Astrocyte (in vitro differentiated cells and primary cell): ENCODE data around the gene ZNF77. TPM values are rescaled to one million over a fixed set of nuclear protein-coding genes. Genes with fewer than 3 reads are reported as not detected.
A peak's percentile ranks its signal among the peaks of the same experiment; 100 is the strongest.
"Not testable (repeated sequence)": the region's sequence is repeated elsewhere in the genome, so short reads cannot be mapped to it uniquely, and the experiment has no call there.

Experiments
- DNase-seq: peaks from one replicate; pipeline ENCODE4 v3.0.0-alpha.2; 2010; ENCODE audit warnings: low read depth
- FAIRE-seq: peaks from 2 replicates; lab custom pipeline; 2011; peaks lifted over from hg19 to GRCh38; lab: Jason Lieb, UNC
- H2AFZ ChIP-seq: 2 replicates; pipeline ENCODE4 v1.6.0; 2012; ENCODE audit warnings: low read depth, low read length, inconsistent platforms
- H3K27ac ChIP-seq: 2 replicates; pipeline ENCODE4 v1.5.1; 2011; ENCODE audit warnings: low read depth, low read length, inconsistent platforms
- H3K27me3 ChIP-seq: 2 replicates; pipeline ENCODE4 v1.6.0; 2011; ENCODE audit warnings: low read length, inconsistent platforms; ENCODE audit not compliant: insufficient read depth
- H3K36me3 ChIP-seq: 2 replicates; pipeline ENCODE4 v1.5.1; 2011; ENCODE audit warnings: low read length, inconsistent platforms; ENCODE audit not compliant: insufficient read depth
- H3K4me1 ChIP-seq: 2 replicates; pipeline ENCODE4 v1.5.1; 2011; ENCODE audit warnings: low read length, inconsistent platforms; ENCODE audit not compliant: insufficient read depth
- H3K4me2 ChIP-seq: 2 replicates; pipeline ENCODE4 v1.6.0; 2012; ENCODE audit warnings: low read length, inconsistent platforms
- H3K4me3 ChIP-seq: 2 replicates; pipeline ENCODE4 v1.5.1; 2011; ENCODE audit warnings: low read depth, mild to moderate bottlenecking, low read length, inconsistent platforms; ENCODE audit not compliant: insufficient read depth
- H3K79me2 ChIP-seq: 2 replicates; pipeline ENCODE4 v1.6.0; 2012; ENCODE audit warnings: mild to moderate bottlenecking, low read length, inconsistent platforms; ENCODE audit not compliant: insufficient read depth
- H3K9ac ChIP-seq: 2 replicates; pipeline ENCODE4 v1.6.0; 2012; ENCODE audit warnings: mild to moderate bottlenecking, low read length, inconsistent platforms
- H3K9me3 ChIP-seq: 2 replicates; pipeline ENCODE4 v1.5.1; 2012; ENCODE audit warnings: low read depth, mild to moderate bottlenecking, low read length, inconsistent platforms; ENCODE audit not compliant: insufficient read depth
- H4K20me1 ChIP-seq: 2 replicates; pipeline ENCODE4 v1.6.0; 2012; ENCODE audit warnings: low read length, inconsistent platforms; ENCODE audit not compliant: insufficient read depth
- H3K27ac Mint-ChIP-seq: one replicate; pipeline ENCODE4 v1.8.0; 2021; ENCODE audit warnings: mild to moderate bottlenecking, mixed read lengths; ENCODE audit not compliant: unreplicated experiment
- H3K27me3 Mint-ChIP-seq: one replicate; pipeline ENCODE4 v1.8.0; 2021; ENCODE audit warnings: low read depth, mixed read lengths; ENCODE audit not compliant: unreplicated experiment
- H3K36me3 Mint-ChIP-seq: one replicate; pipeline ENCODE4 v1.8.0; 2021; ENCODE audit warnings: low read depth, mixed read lengths; ENCODE audit not compliant: unreplicated experiment
- H3K4me1 Mint-ChIP-seq: one replicate; pipeline ENCODE4 v1.8.0; 2021; ENCODE audit warnings: low read depth, mixed read lengths; ENCODE audit not compliant: unreplicated experiment
- H3K4me3 Mint-ChIP-seq: one replicate; pipeline ENCODE4 v1.8.0; 2021; ENCODE audit warnings: mild to moderate bottlenecking, moderate library complexity, mixed read lengths; ENCODE audit not compliant: unreplicated experiment
- H3K9me3 Mint-ChIP-seq: one replicate; pipeline ENCODE4 v1.8.0; 2021; ENCODE audit warnings: mild to moderate bottlenecking, mixed read lengths; ENCODE audit not compliant: unreplicated experiment
- EZH2 ChIP-seq: IDR thresholded peaks from 2 replicates; pipeline ENCODE4 v1.6.1; 2012; ENCODE audit warnings: mild to moderate bottlenecking, low read length, inconsistent platforms; ENCODE audit not compliant: insufficient read depth
- total RNA-seq: library from RNA; stranded (reverse); gene quantifications from 2 replicates; pipeline ENCODE4 v1.2.1, GENCODE V29; 2021
- TF ChIP-seq, protein P1 (sequence below): IDR thresholded peaks from 2 replicates; pipeline ENCODE4 v1.5.1; 2011; ENCODE audit warnings: low read depth, mild to moderate bottlenecking, inconsistent platforms, low read length, moderate library complexity; ENCODE audit not compliant: insufficient read depth

Gene ZNF77
- total RNA-seq, 1 donor from 2014 or later, result 1.4 TPM

DNA sequence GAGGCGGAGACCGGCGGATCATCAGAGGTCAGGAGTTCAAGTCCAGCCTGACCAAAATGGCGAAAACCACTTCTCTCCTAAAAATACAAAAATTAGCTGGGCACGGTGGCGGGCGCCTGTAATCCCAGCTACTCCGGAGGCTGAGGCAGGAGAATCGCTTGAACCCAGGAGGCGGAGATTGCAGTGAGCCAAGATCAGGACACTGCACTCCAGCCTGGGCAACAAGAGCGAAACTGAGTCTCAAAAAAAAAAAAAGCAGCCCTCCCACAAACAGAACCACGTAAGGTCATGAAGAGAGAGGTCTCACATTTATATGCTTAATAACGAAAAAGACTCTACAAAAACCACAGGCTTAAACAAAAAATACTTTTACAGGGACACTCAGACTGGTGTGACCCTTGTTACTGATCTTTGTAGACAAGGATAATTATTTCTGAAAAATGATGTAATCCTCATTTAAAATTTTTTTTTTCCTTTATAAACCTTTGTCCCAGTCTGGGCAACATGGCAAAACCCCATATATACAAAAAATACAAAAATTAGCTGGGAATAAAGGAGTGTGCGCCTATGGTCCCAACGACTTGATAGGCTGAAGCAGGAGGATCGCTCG is 909 bp upstream of the ZNF77 start:
- H3K9me3 ChIP-seq, result no peaks in the 10 kb centered on the region
- H4K20me1 ChIP-seq, result no peaks in the 10 kb centered on the region
- peak overlapping the region; percentile 92 for H3K4me2 ChIP-seq
- peak overlapping the region; percentile 82 for H3K9ac ChIP-seq
- peak overlapping the region; percentile 98 for H2AFZ ChIP-seq
- DNase-seq (no peak), FAIRE-seq (no peak)
- peak overlapping the region; percentile 84 for H3K27ac ChIP-seq
- H3K4me3 ChIP-seq, result peak overlapping the region; percentile 77
- H3K27me3 Mint-ChIP-seq, result peaks cover 2% of the 10 kb centered on the region
- no peaks in the 10 kb centered on the region for H3K36me3 ChIP-seq
- no peaks in the 10 kb centered on the region for H3K9me3 Mint-ChIP-seq
- H3K4me1 ChIP-seq, result peaks cover 12% of the 10 kb centered on the region
- peaks cover 3% of the 10 kb centered on the region for H3K4me1 Mint-ChIP-seq
- H3K27me3 ChIP-seq, result no peaks in the 10 kb centered on the region
- no peaks in the 10 kb centered on the region for H3K36me3 Mint-ChIP-seq
- H3K79me2 ChIP-seq, result peaks cover 31% of the 10 kb centered on the region
- TF ChIP-seq, protein P1, sequence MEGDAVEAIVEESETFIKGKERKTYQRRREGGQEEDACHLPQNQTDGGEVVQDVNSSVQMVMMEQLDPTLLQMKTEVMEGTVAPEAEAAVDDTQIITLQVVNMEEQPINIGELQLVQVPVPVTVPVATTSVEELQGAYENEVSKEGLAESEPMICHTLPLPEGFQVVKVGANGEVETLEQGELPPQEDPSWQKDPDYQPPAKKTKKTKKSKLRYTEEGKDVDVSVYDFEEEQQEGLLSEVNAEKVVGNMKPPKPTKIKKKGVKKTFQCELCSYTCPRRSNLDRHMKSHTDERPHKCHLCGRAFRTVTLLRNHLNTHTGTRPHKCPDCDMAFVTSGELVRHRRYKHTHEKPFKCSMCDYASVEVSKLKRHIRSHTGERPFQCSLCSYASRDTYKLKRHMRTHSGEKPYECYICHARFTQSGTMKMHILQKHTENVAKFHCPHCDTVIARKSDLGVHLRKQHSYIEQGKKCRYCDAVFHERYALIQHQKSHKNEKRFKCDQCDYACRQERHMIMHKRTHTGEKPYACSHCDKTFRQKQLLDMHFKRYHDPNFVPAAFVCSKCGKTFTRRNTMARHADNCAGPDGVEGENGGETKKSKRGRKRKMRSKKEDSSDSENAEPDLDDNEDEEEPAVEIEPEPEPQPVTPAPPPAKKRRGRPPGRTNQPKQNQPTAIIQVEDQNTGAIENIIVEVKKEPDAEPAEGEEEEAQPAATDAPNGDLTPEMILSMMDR, result no peak
- TF ChIP-seq EZH2, result no peak
- peak overlapping the region; percentile 83 for H3K4me3 Mint-ChIP-seq
- no peak overlapping the region for H3K27ac Mint-ChIP-seq

DNA sequence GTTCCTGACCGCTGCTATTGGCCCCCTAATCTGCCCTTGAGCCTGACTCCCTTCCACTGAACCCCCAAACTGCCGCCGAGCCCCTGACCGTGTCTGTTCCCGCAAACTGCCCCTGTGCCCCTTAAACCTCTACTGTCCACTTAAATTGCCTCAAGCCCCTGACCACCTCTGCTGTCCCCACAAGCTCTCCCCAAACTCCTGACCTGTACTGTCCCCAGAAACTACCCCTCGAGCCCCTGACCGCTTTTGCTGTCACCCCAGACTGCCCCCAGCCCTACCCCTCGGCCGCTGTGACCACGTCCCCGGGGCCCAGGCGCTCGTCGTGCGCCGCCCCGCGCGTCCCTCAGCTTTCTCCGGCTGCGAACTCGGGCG is 382 bp downstream of the ZNF77 start:
- Histone ChIP-seq H3K27ac (no peak overlapping the region), H3K4me2 (peak overlapping the region; percentile 92), H3K36me3 (no peaks in the 10 kb centered on the region), H3K4me3 (peak overlapping the region; percentile 77), H3K4me1 (peaks cover 8% of the 10 kb centered on the region), H2AFZ (peak overlapping the region; percentile 84), H3K9ac (peak overlapping the region; percentile 82), H3K9me3 (no peaks in the 10 kb centered on the region), H4K20me1 (no peaks in the 10 kb centered on the region), H3K79me2 (peaks cover 20% of the 10 kb centered on the region), H3K27me3 (no peaks in the 10 kb centered on the region)
- DNase-seq, result no peak
- no peak for TF ChIP-seq EZH2
- TF ChIP-seq, protein P1, result no peak
- Mint-ChIP-seq H3K27ac (no peak overlapping the region), H3K4me3 (peak overlapping the region; percentile 84), H3K9me3 (no peaks in the 10 kb centered on the region), H3K27me3 (peaks cover 2% of the 10 kb centered on the region), H3K36me3 (no peaks in the 10 kb centered on the region), H3K4me1 (peaks cover 2% of the 10 kb centered on the region)
- FAIRE-seq, result no peak

DNA sequence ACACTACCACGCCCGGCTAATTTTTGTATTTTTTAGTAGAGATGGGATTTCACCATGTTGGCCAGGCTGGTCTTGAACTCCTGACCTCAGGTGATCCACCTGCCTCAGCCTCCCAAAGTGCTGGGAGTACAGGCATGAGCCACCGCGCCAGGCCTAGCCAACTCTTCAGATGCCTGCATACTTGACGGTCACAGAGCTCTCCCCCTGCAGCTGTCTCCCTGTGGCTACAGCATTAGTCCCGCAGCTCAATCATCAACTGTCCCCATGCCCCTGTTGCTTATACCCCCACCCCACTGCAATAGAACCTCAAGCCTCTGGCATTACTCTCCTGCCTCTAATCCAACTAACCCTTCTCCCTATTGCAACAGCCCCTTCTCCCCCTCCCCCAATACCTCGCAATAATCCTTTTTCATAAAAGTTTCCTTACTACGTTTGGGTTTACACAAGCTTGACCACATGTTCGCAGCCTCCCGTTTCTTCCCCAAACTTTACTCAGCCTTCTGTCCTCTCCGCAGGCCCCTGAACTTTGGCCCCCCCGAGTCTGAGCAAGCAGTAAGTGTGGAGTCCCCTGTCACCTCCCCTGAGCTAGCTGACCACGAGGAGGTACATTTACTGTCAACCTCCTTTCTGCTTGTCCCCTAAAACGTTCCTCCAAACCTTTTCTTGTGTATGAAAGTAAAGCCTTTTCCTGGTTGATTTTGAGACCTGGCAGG is 1.7 kb downstream of the ZNF77 start:
- no peaks in the 10 kb centered on the region for H3K4me1 Mint-ChIP-seq
- Histone ChIP-seq H3K4me1 (peaks cover 5% of the 10 kb centered on the region), H3K4me3 (no peak overlapping the region), H3K36me3 (peaks cover 3% of the 10 kb centered on the region), H3K27ac (no peak overlapping the region), H2AFZ (no peak overlapping the region), H3K79me2 (peaks cover 14% of the 10 kb centered on the region), H4K20me1 (no peaks in the 10 kb centered on the region), H3K9ac (no peak overlapping the region), H3K27me3 (no peaks in the 10 kb centered on the region), H3K9me3 (peaks cover 1% of the 10 kb centered on the region), H3K4me2 (no peak overlapping the region)
- TF ChIP-seq EZH2, result no peak
- TF ChIP-seq, protein P1, result no peak
- peaks cover 2% of the 10 kb centered on the region for H3K9me3 Mint-ChIP-seq
- FAIRE-seq (no peak), DNase-seq (no peak)
- no peak overlapping the region for H3K4me3 Mint-ChIP-seq
- peaks cover 2% of the 10 kb centered on the region for H3K27me3 Mint-ChIP-seq
- H3K36me3 Mint-ChIP-seq, result no peaks in the 10 kb centered on the region
- H3K27ac Mint-ChIP-seq, result no peak overlapping the region

DNA sequence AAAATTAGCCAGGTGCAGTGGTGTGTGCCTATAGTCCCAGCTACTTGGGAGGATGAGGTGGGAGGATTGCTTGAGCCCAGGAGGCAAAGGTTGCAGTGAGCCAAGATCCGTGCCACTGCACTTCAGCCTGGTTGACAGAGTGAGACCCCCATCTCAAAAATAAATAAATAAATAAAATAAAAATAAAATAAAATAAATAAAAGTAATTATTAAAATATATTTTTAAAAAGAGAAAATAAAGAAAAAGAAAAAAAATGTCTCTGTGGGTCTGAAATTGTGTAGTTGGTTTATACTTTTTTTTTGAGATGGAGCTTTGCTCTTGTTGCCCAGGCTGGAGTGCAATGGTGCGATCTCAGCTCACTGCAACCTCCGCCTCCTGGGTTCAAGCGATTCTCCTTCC is 8.9 kb downstream of the ZNF77 start:
- H3K27ac ChIP-seq, FAIRE-seq, DNase-seq, H3K4me1 ChIP-seq, H3K27ac Mint-ChIP-seq, H3K27me3 ChIP-seq, H3K4me3 Mint-ChIP-seq, H3K79me2 ChIP-seq, H3K4me3 ChIP-seq, H3K27me3 Mint-ChIP-seq, H3K4me1 Mint-ChIP-seq, H3K9ac ChIP-seq, H4K20me1 ChIP-seq, H2AFZ ChIP-seq, H3K4me2 ChIP-seq: not testable (repeated sequence)
- peaks cover 21% of the 10 kb centered on the region for H3K36me3 ChIP-seq
- peaks cover 24% of the 10 kb centered on the region for H3K9me3 ChIP-seq
- Mint-ChIP-seq H3K9me3 (peaks cover 44% of the 10 kb centered on the region), H3K36me3 (peaks cover 22% of the 10 kb centered on the region)
